Posterior vena cava (tissue), 2 donors: ENCODE data around the gene PXDC1. TPM values are rescaled to one million over a fixed set of nuclear protein-coding genes. Genes with fewer than 3 reads are reported as not detected.
"Not testable (repeated sequence)": the region's sequence is repeated elsewhere in the genome, so short reads cannot be mapped to it uniquely, and the experiment has no call there.

ENCODE experiments used
- DNase-seq: peaks from one replicate; pipeline ENCODE4 v3.0.0-alpha.2; 2020; ENCODE audit warnings: low spot score
- intact Hi-C, 2 donors: fragments of 100-400 bp; cut with DNase I; formaldehyde crosslinking; loops; one replicate each; pipeline versions ENCODE4 v1.14.1 to v1.14.2; 2022 to 2023
- total RNA-seq, 2 donors: library from RNA; stranded (reverse); fragmentation: NEBNext Ultra II Directional; extraction: Animal tissue kit (Norgen Biotek cat#: 25700); gene quantifications; one replicate each; pipeline ENCODE4 v1.2.1, GENCODE V29; 2021
- donor health status: DM: yes; HTN: yes; CAD: no.
- donor health status: DM: yes; HTN: yes; CAD: no.

PXDC1 gene
- total RNA-seq, 2 donors from 2014 or later: 99.5 to 103 TPM

- no peak for DNase-seq
- intact Hi-C loops: loop anchor here in 1 of 2 donors (10.0 kb wide), 1 partner anchor 110 kb away; no protein-coding TSS in a partner anchor
Observed at GRCh38 chr6:3724451-3725144, 26.9 kb downstream of the PXDC1 start.

- intact Hi-C loops: loop anchor here in 1 of 2 donors (10.0 kb wide), 1 partner anchor 109 kb away; no protein-coding TSS in a partner anchor
- DNase-seq: no peak
Observed at GRCh38 chr6:3723966-3724365, 27.5 kb downstream of the PXDC1 start.

- no peak for DNase-seq
- intact Hi-C loops: loop anchor here in 1 of 2 donors (10.0 kb wide), 1 partner anchor 108 kb away; no protein-coding TSS in a partner anchor
Observed at GRCh38 chr6:3723251-3723650, 28.3 kb downstream of the PXDC1 start.

GRCh38 chr6:3722785-3723184 lies 28.7 kb downstream of the PXDC1 start:
- intact Hi-C loops: loop anchor here in 1 of 2 donors (10.0 kb wide), 1 partner anchor 108 kb away; no protein-coding TSS in a partner anchor
- DNase-seq: no peak

GRCh38 chr6:3721810-3722621 lies 29.5 kb downstream of the PXDC1 start:
- intact Hi-C loops: loop anchor here in 1 of 2 donors (10.0 kb wide), 1 partner anchor 107 kb away; no protein-coding TSS in a partner anchor
- DNase-seq: no peak

GRCh38 chr6:3720770-3721169 lies 30.7 kb downstream of the PXDC1 start:
- intact Hi-C loops: loop anchor here in 1 of 2 donors (10.0 kb wide), 1 partner anchor 106 kb away; no protein-coding TSS in a partner anchor
- not testable (repeated sequence) for DNase-seq

- intact Hi-C loops: loop anchor here in 1 of 2 donors (10.0 kb wide), 1 partner anchor 105 kb away; no protein-coding TSS in a partner anchor
Observed at GRCh38 chr6:3719462-3720308, 31.8 kb downstream of the PXDC1 start.

GRCh38 chr6:3718407-3718806 lies 33.1 kb downstream of the PXDC1 start:
- DNase-seq: no peak
- intact Hi-C loops: no loop called here

More at GRCh38 chr6:3719462-3720308, 31.8 kb downstream of the PXDC1 start:
- no peak for DNase-seq

- DNase-seq: no peak
- intact Hi-C loops: no loop called here
Observed at GRCh38 chr6:3715285-3715684, 36.2 kb downstream of the PXDC1 start.

- no peak for DNase-seq
- intact Hi-C loops: no loop called here
Observed at GRCh38 chr6:3714768-3715167, 36.7 kb downstream of the PXDC1 start.

GRCh38 chr6:3714111-3714510 lies 37.4 kb downstream of the PXDC1 start:
- DNase-seq: no peak
- intact Hi-C loops: no loop called here

- intact Hi-C loops: no loop called here
- no peak for DNase-seq
Observed at GRCh38 chr6:3712827-3713665, 38.5 kb downstream of the PXDC1 start.

GRCh38 chr6:3711776-3712175 lies 39.7 kb downstream of the PXDC1 start:
- intact Hi-C loops: no loop called here

GRCh38 chr6:3710403-3710802 lies 41.1 kb downstream of the PXDC1 start:
- DNase-seq: no peak
- intact Hi-C loops: no loop called here

More at GRCh38 chr6:3711776-3712175, 39.7 kb downstream of the PXDC1 start:
- DNase-seq: no peak

- no peak for DNase-seq
- intact Hi-C loops: no loop called here
Observed at GRCh38 chr6:3708540-3708939, 43.0 kb downstream of the PXDC1 start.

GRCh38 chr6:3707751-3708412 lies 43.6 kb downstream of the PXDC1 start:
- intact Hi-C loops: no loop called here
- DNase-seq: no peak

GRCh38 chr6:3707024-3707423 lies 44.5 kb downstream of the PXDC1 start:
- DNase-seq: no peak
- intact Hi-C loops: no loop called here

GRCh38 chr6:3706547-3706946 lies 45.0 kb downstream of the PXDC1 start:
- no peak for DNase-seq

More at GRCh38 chr6:3706547-3706946, 45.0 kb downstream of the PXDC1 start:
- intact Hi-C loops: no loop called here
